ENCODE results near the gene CAMP. TPM values are rescaled to one million over a fixed set of nuclear protein-coding genes. Genes with fewer than 3 reads are reported as not detected.

CAMP gene
- total RNA-seq, 1 donor from 2014 or later = not detected

DNA sequence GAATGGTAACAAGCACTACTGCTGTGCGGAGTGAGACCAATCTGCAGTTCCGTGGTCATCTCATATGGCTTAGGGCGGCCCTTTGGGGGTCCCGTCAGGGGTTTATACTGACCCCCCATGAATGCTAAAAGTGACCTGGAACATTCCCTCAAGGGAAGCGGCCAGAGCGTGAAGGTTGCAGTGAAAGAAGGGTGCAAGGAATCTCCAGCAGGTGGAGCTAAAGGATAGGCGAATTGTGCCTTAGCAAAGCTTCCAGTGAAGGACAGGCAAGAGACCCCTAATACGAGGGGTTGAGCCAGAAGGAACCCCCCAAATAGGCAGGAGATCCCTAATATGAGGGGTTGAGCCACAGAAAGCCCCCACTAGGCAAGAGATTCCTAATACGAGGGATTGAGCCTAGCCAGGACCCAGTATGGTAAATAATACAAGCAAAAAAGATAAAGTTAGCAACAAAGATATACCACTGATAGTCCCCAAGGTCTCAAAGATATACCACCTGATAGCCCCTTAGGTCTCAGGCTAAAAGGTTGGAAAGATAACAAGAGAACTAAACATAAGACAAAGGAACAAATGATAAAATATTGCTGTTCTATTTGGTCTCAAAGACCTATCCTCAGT is 50.4 kb downstream of the CAMP start:
- Mint-ChIP-seq H3K4me1 (ENCODE audit: unreplicated experiment) (peaks cover 22% of the 10 kb centered on the region), H3K27ac (peak overlapping the region; percentile 78), H3K27me3 (no peaks in the 10 kb centered on the region), H3K4me3 (peak overlapping the region; percentile 41), H3K9me3 (no peaks in the 10 kb centered on the region), H3K36me3 (peaks cover 19% of the 10 kb centered on the region)
- no peak for DNase-seq (ENCODE audit: extremely low spot score, unreplicated experiment)
- peak; percentile 86 for TF ChIP-seq CTCF (conservative IDR thresholded peaks at IDR 0.05)

- TF ChIP-seq CTCF (conservative IDR thresholded peaks at IDR 0.05) = no peak
- Mint-ChIP-seq H3K27ac (no peak overlapping the region), H3K27me3 (no peaks in the 10 kb centered on the region), H3K36me3 (peaks cover 15% of the 10 kb centered on the region), H3K4me3 (no peak overlapping the region), H3K4me1 (ENCODE audit: unreplicated experiment) (peaks cover 15% of the 10 kb centered on the region), H3K9me3 (no peaks in the 10 kb centered on the region)
- no peak for DNase-seq (ENCODE audit: extremely low spot score, unreplicated experiment)
These were observed 51.2 kb downstream of the CAMP start for GRCh38 chr3:48274452-48274851.

Small RNA genes within 50 kb of the gene (microRNA-seq; reads per million reads assigned to microRNA genes)
- gene MIR4443 = 6.9 reads per million, percentile 26 among the genes with 10 or more reads in this experiment

Other genes with a start within 250 kb of the CAMP start
- 96.8 and 120 TPM in 2 replicates for gene MAP4, start 207.1 kb upstream of the CAMP start, total RNA-seq (ENCODE audit: low replicate concordance)
- 13.0 and 28.0 TPM in 2 replicates for gene CDC25A, start 35.1 kb upstream of the CAMP start, total RNA-seq (ENCODE audit: low replicate concordance)
- gene ZNF589, start 17.6 kb downstream of the CAMP start, total RNA-seq (ENCODE audit: low replicate concordance) = 15.9 and 19.5 TPM in 2 replicates
- 30.8 and 33.8 TPM in 2 replicates for gene NME6, start 77.9 kb downstream of the CAMP start, total RNA-seq (ENCODE audit: low replicate concordance)
- gene SPINK8, start 110.2 kb downstream of the CAMP start, total RNA-seq (ENCODE audit: low replicate concordance) = 1.5 TPM in 1 of 2 replicates, not detected in the other
- gene FBXW12, start 148.7 kb downstream of the CAMP start, total RNA-seq (ENCODE audit: low replicate concordance) = not detected in 2 replicates
- gene PLXNB1, start 206.6 kb downstream of the CAMP start, total RNA-seq (ENCODE audit: low replicate concordance) = 212 and 367 TPM in 2 replicates
- gene CCDC51, start 216.6 kb downstream of the CAMP start, total RNA-seq (ENCODE audit: low replicate concordance) = 15.0 and 25.7 TPM in 2 replicates
- 268 and 281 TPM in 2 replicates for gene TMA7, start 216.8 kb downstream of the CAMP start, total RNA-seq (ENCODE audit: low replicate concordance)
- 9.3 and 16.0 TPM in 2 replicates for gene ATRIP, start 223.2 kb downstream of the CAMP start, total RNA-seq (ENCODE audit: low replicate concordance)

Measured in type B pancreatic cell (in vitro differentiated cells).